ENCODE measurements around the gene CFDP1. TPM values are rescaled to one million over a fixed set of nuclear protein-coding genes. Genes with fewer than 3 reads are reported as not detected.

CFDP1 gene
- total and polyA plus RNA-seq, 2 of the 13 experiments (the other 11 are each of a cell fraction or from before 2014, with no cell fraction given) = 78.6 to 153 TPM

DNA sequence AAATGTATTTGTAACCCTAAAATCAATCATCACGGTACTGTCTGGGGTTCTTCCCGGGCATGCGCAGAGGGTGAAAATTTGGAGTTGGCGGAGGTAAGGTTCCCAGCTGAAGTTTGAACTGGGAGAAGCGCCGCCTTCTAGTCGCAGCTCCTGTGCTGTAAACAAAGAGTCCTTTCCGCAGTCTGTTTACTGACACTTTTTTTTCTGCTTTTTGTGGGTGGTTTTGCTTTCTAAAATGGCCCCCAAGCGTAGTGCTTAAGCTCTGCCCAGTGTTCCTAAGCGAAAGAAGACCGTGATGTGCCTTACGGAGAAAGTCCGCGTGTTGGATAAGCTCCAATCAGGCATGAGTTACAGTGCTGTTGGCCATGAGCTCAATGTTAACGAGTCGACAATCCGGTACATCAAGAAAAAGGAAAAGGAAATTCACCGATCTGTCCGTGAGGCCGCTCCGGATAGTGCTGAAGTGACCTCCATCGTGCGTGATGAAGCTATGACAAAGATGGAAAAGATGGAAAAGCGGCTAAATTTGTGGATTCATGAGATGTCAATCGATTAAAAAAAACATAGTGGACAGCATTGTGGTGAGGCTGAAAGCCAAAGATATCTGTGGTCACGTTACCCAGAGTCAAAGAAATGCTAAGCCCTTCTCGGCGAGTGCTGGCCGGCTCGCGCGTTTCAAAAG lies 570 bp upstream of the CFDP1 start (continued):
- TF ChIP-seq, protein P1, sequence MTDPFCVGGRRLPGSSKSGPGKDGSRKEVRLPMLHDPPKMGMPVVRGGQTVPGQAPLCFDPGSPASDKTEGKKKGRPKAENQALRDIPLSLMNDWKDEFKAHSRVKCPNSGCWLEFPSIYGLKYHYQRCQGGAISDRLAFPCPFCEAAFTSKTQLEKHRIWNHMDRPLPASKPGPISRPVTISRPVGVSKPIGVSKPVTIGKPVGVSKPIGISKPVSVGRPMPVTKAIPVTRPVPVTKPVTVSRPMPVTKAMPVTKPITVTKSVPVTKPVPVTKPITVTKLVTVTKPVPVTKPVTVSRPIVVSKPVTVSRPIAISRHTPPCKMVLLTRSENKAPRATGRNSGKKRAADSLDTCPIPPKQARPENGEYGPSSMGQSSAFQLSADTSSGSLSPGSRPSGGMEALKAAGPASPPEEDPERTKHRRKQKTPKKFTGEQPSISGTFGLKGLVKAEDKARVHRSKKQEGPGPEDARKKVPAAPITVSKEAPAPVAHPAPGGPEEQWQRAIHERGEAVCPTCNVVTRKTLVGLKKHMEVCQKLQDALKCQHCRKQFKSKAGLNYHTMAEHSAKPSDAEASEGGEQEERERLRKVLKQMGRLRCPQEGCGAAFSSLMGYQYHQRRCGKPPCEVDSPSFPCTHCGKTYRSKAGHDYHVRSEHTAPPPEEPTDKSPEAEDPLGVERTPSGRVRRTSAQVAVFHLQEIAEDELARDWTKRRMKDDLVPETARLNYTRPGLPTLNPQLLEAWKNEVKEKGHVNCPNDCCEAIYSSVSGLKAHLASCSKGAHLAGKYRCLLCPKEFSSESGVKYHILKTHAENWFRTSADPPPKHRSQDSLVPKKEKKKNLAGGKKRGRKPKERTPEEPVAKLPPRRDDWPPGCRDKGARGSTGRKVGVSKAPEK (CRISPR knock-in tag; IDR thresholded peaks at IDR 0.05; ENCODE audit: borderline replicate concordance) = no peak
- TF ChIP-seq NFIC (IDR thresholded peaks at IDR 0.05; ENCODE audit: low read length) (0 out of 2 replicates have a peak, but pooled peaks have one; percentile 74), ISX (CRISPR knock-in tag; conservative IDR thresholded peaks at IDR 0.05) (peak; percentile 87; the same call in 1 of the 2 replicates), SP140L (CRISPR knock-in tag; IDR thresholded peaks at IDR 0.05; ENCODE audit: borderline replicate concordance) (peak; percentile 79; the same call in 1 of the 2 replicates), KDM4B (CRISPR knock-in tag; IDR thresholded peaks at IDR 0.05) (no peak; the same call in 1 of the 2 replicates), MXI1 (IDR thresholded peaks at IDR 0.05; ENCODE audit: borderline replicate concordance, low read depth, low read length) (peak; percentile 14; the same call in 1 of the 3 replicates), CENPX (CRISPR knock-in tag; IDR thresholded peaks at IDR 0.05) (no peak), KMT2B (CRISPR knock-in tag; IDR thresholded peaks at IDR 0.05) (peak; percentile 14; the same call in 1 of the 2 replicates), TCF12 (IDR thresholded peaks at IDR 0.05) (no peak), TCF12 (CRISPR knock-in tag; IDR thresholded peaks at IDR 0.05) (no peak), ZNF563 (CRISPR knock-in tag; IDR thresholded peaks at IDR 0.05) (peak; percentile 75), SRY (CRISPR knock-in tag; IDR thresholded peaks at IDR 0.05) (no peak; the same call in 1 of the 2 replicates), GATAD1 (CRISPR knock-in tag; IDR thresholded peaks at IDR 0.05) (no peak; the same call in 1 of the 2 replicates), ATAD3A (CRISPR knock-in tag; IDR thresholded peaks at IDR 0.05) (no peak), PLRG1 (conservative IDR thresholded peaks at IDR 0.05) (no peak), ZFP36L1 (CRISPR knock-in tag; IDR thresholded peaks at IDR 0.05) (peak; percentile 36; the same call in 1 of the 2 replicates), FOXA1 (IDR thresholded peaks at IDR 0.05) (no peak), FOXA1 (CRISPR knock-in tag; IDR thresholded peaks at IDR 0.05) (peak; percentile 23; the same call in 1 of the 2 replicates), ELF3 (CRISPR knock-in tag; IDR thresholded peaks at IDR 0.05) (no peak; the same call in 1 of the 2 replicates), JDP2 (CRISPR knock-in tag; IDR thresholded peaks at IDR 0.05; ENCODE audit: borderline replicate concordance) (no peak)
- TF ChIP-seq, protein P2, sequence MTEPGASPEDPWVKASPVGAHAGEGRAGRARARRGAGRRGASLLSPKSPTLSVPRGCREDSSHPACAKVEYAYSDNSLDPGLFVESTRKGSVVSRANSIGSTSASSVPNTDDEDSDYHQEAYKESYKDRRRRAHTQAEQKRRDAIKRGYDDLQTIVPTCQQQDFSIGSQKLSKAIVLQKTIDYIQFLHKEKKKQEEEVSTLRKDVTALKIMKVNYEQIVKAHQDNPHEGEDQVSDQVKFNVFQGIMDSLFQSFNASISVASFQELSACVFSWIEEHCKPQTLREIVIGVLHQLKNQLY (CRISPR knock-in tag; IDR thresholded peaks at IDR 0.05) = no peak
- TF ChIP-seq, protein P3, sequence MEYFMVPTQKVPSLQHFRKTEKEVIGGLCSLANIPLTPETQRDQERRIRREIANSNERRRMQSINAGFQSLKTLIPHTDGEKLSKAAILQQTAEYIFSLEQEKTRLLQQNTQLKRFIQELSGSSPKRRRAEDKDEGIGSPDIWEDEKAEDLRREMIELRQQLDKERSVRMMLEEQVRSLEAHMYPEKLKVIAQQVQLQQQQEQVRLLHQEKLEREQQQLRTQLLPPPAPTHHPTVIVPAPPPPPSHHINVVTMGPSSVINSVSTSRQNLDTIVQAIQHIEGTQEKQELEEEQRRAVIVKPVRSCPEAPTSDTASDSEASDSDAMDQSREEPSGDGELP (IDR thresholded peaks at IDR 0.05; ENCODE audit: borderline replicate concordance, low read depth) = peak; percentile 79; the same call in 1 of the 2 replicates
- TF ChIP-seq, protein P4, sequence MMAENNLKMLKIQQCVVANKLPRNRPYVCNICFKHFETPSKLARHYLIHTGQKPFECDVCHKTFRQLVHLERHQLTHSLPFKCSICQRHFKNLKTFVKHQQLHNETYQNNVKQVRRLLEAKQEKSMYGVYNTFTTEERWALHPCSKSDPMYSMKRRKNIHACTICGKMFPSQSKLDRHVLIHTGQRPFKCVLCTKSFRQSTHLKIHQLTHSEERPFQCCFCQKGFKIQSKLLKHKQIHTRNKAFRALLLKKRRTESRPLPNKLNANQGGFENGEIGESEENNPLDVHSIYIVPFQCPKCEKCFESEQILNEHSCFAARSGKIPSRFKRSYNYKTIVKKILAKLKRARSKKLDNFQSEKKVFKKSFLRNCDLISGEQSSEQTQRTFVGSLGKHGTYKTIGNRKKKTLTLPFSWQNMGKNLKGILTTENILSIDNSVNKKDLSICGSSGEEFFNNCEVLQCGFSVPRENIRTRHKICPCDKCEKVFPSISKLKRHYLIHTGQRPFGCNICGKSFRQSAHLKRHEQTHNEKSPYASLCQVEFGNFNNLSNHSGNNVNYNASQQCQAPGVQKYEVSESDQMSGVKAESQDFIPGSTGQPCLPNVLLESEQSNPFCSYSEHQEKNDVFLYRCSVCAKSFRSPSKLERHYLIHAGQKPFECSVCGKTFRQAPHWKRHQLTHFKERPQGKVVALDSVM (CRISPR knock-in tag; IDR thresholded peaks at IDR 0.05) = no peak
- TF ChIP-seq, protein P5, sequence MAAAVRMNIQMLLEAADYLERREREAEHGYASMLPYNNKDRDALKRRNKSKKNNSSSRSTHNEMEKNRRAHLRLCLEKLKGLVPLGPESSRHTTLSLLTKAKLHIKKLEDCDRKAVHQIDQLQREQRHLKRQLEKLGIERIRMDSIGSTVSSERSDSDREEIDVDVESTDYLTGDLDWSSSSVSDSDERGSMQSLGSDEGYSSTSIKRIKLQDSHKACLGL (CRISPR knock-in tag; IDR thresholded peaks at IDR 0.05) = peak; percentile 61; the same call in 1 of the 2 replicates
- TF ChIP-seq, protein P6, sequence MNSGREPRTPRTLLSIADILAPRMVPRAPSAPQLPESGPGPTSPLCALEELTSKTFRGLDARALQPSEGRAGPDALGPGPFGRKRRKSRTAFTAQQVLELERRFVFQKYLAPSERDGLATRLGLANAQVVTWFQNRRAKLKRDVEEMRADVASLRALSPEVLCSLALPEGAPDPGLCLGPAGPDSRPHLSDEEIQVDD (CRISPR knock-in tag; IDR thresholded peaks at IDR 0.05; ENCODE audit: borderline replicate concordance) = no peak

Measured in HepG2 (cell line).